Panc1 (cell line): ENCODE results near the gene MEGF6. TPM values are rescaled to one million over a fixed set of nuclear protein-coding genes. Genes with fewer than 3 reads are reported as not detected.

ENCODE experiments used
- ATAC-seq: fragments of 200-7000 bp; cut with Tn5 transposase; 2 replicates; pipeline ENCODE4 v1.9.1; 2020; ENCODE audit warnings: mild to moderate bottlenecking, moderate library complexity
- BruUV-seq: library from RNA; stranded (reverse); fragments of 400-500 nt; replicated peaks from 2 replicates; lab custom pipeline; 2021; lab: Mats Ljungman, UMichigan
- CTCF ChIA-PET: fragments of 300-600 bp; sonication (Branson Sonifier 250); formaldehyde crosslinking; loops from one replicate; lab custom pipeline; 2022; ENCODE audit warnings: antibody characterized with exemption; lab: Charles Lee
- POLR2A ChIA-PET: fragments of 300-600 bp; sonication (Branson Sonifier 250); formaldehyde crosslinking; loops from one replicate; lab custom pipeline; 2022; ENCODE audit warnings: antibody characterized with exemption; lab: Charles Lee
- DNase-seq: peaks from one replicate; pipeline ENCODE4 v3.0.0-alpha.2; 2010; ENCODE audit warnings: low read depth, low spot score
- H3K27ac ChIP-seq: 2 replicates; pipeline ENCODE4 v1.5.1; 2011; ENCODE audit warnings: mild to moderate bottlenecking, low read length, inconsistent platforms
- H3K27me3 ChIP-seq: fragments of 200-500 bp; sonication (Bioruptor generic); 2 replicates; pipeline ENCODE4 v1.6.0; 2014; ENCODE audit warnings: low read length, inconsistent platforms; ENCODE audit not compliant: control insufficient read depth, insufficient read depth
- H3K36me3 ChIP-seq: fragments of 200-500 bp; sonication (Bioruptor generic); 2 replicates; pipeline ENCODE4 v1.5.1; 2014; ENCODE audit warnings: inconsistent platforms, mild to moderate bottlenecking, low read length, moderate library complexity; ENCODE audit not compliant: control insufficient read depth, insufficient read depth
- H3K4me1 ChIP-seq: 2 replicates; pipeline ENCODE4 v1.5.1; 2011; ENCODE audit warnings: inconsistent platforms, mild to moderate bottlenecking, low read length, moderate library complexity; ENCODE audit not compliant: control insufficient read depth, insufficient read depth
- H3K4me3 ChIP-seq, 2 experiments: 2 replicates each; pipeline ENCODE4 v1.5.1; 2011 to 2012; ENCODE audit warnings: low read depth in 2 of 2, low read length in 2 of 2, mild to moderate bottlenecking in 2 of 2, inconsistent platforms in 1 of 2, moderate library complexity in 1 of 2
- H3K9me3 ChIP-seq: fragments of 200-500 bp; sonication (Bioruptor generic); 2 replicates; pipeline ENCODE4 v1.5.1; 2014; ENCODE audit warnings: low read depth, mild to moderate bottlenecking, inconsistent platforms, low read length, moderate library complexity; ENCODE audit not compliant: control insufficient read depth, insufficient read depth
- CTCF ChIP-seq: fragments of 450-650 bp; IDR thresholded peaks from 2 replicates; pipeline ENCODE4 v1.5.1; 2017; ENCODE audit warnings: mild to moderate bottlenecking
- POLR2AphosphoS5 ChIP-seq: IDR thresholded peaks from 2 replicates; pipeline ENCODE4 v1.6.1; 2012; ENCODE audit warnings: mild to moderate bottlenecking, low read depth, low read length, moderate library complexity
- REST ChIP-seq, 2 experiments: IDR thresholded peaks; 2 replicates each; pipeline ENCODE4 v1.6.1; 2011 to 2012; ENCODE audit warnings: low read depth in 2 of 2, control low read depth in 1 of 2, low read length in 1 of 2, mild to moderate bottlenecking in 1 of 2, moderate library complexity in 1 of 2; ENCODE audit not compliant: insufficient read depth in 1 of 2
- SIN3A ChIP-seq: IDR thresholded peaks from 2 replicates; pipeline ENCODE4 v1.6.1; 2012; ENCODE audit warnings: low read depth, mild to moderate bottlenecking, low read length, moderate library complexity, borderline replicate concordance; ENCODE audit not compliant: insufficient read depth
- TCF7L2 ChIP-seq: IDR thresholded peaks from 2 replicates; pipeline ENCODE4 v1.6.1; 2011; ENCODE audit warnings: mild to moderate bottlenecking, low read depth, low read length, inconsistent platforms
- in situ Hi-C: cut with HindIII; loops from 2 replicates; pipeline ENCODE4 v1.10.0; 2016; ENCODE audit warnings: low sequenced_read_pairs, low pct_unique_long_range_greater_than_20kb
- intact Hi-C: fragments of 100-400 bp; cut with micrococcal nuclease; formaldehyde crosslinking; loops from one replicate; pipeline ENCODE4 v1.10.0; 2022; ENCODE audit not compliant: unreplicated experiment
- total RNA-seq: library from RNA; stranded (reverse); gene quantifications from one replicate; pipeline ENCODE4 v1.2.1, GENCODE V29; 2021; ENCODE audit not compliant: unreplicated experiment

Gene MEGF6
- total RNA-seq, 1 experiment from 2014 or later: 32.6 TPM

GRCh38 chr1:3590951-3591865 lies 20.1 kb downstream of the MEGF6 start:
- ChIA-PET POLR2A (no interaction called here), CTCF (interaction anchor here (0.6 kb wide), 2 partner anchors 18 to 793 kb away, joined by 3 read pairs; no protein-coding TSS in a partner anchor)
- H3K4me1 ChIP-seq: peaks cover 8% of the 10 kb centered on the region
- no peak overlapping the region for H3K4me3 ChIP-seq
- intact Hi-C loops (no loop called here), in situ Hi-C loops (no loop called here)
- H3K27me3 ChIP-seq: no peaks in the 10 kb centered on the region
- BruUV-seq: no TSS peak
- ATAC-seq: no peak
- DNase-seq: no peak
- no peak overlapping the region for H3K27ac ChIP-seq
- H3K36me3 ChIP-seq: no peaks in the 10 kb centered on the region
- TF ChIP-seq REST (IDR thresholded peaks at IDR 0.05; ENCODE audit: insufficient read depth in 1 of 2, low read depth in 2 of 2, low read length in 1 of 2) (no peak), TCF7L2 (no peak), POLR2AphosphoS5 (no peak), SIN3A (no peak), CTCF (no peak)
- no peaks in the 10 kb centered on the region for H3K9me3 ChIP-seq

- ATAC-seq: no peak
- intact Hi-C loops: no loop called here
- CTCF ChIA-PET: no interaction called here
These were observed 21.1 kb downstream of the MEGF6 start for GRCh38 chr1:3590139-3590763.

More at GRCh38 chr1:3590139-3590763, 21.1 kb downstream of the MEGF6 start:
- Histone ChIP-seq H3K27ac (no peak overlapping the region), H3K36me3 (no peaks in the 10 kb centered on the region), H3K4me1 (peaks cover 8% of the 10 kb centered on the region), H3K4me3 (no peak overlapping the region), H3K9me3 (no peaks in the 10 kb centered on the region), H3K27me3 (no peaks in the 10 kb centered on the region)
- POLR2A ChIA-PET: no interaction called here
- in situ Hi-C loops: no loop called here
- no TSS peak for BruUV-seq
- no peak for DNase-seq
- TF ChIP-seq POLR2AphosphoS5 (no peak), CTCF (no peak), TCF7L2 (no peak), SIN3A (no peak), REST (IDR thresholded peaks at IDR 0.05; ENCODE audit: insufficient read depth in 1 of 2, low read depth in 2 of 2, low read length in 1 of 2) (no peak)
